Right atrium auricular region (tissue), 2 donors: ENCODE results near the gene POU6F1. TPM values are rescaled to one million over a fixed set of nuclear protein-coding genes. Genes with fewer than 3 reads are reported as not detected.

Experiments used
- DNase-seq: peaks from one replicate; pipeline ENCODE4 v3.0.0-alpha.2; 2019; ENCODE audit warnings: low spot score
- H3K27ac ChIP-seq, 2 donors: fragments of 200-600 bp; sonication (generic); 1 replicate in 1 of 2; 2 replicates in 1 of 2; pipeline ENCODE4 v1.5.1; 2016 to 2019
- H3K27me3 ChIP-seq, 2 donors: fragments of 200-600 bp; sonication (generic); one replicate each; pipeline versions ENCODE4 v1.5.1 to v1.6.0; 2017 to 2019
- H3K36me3 ChIP-seq: fragments of 200-600 bp; sonication (generic); one replicate; pipeline ENCODE4 v1.5.1; 2016
- H3K4me1 ChIP-seq, 2 donors: fragments of 200-600 bp; sonication (generic); one replicate each; pipeline versions ENCODE4 v1.5.1 to v1.6.0; 2017 to 2019
- H3K4me3 ChIP-seq, 2 donors: fragments of 200-600 bp; sonication (generic); 1 replicate in 1 of 2; 2 replicates in 1 of 2; pipeline ENCODE4 v1.5.1; 2017 to 2019; ENCODE audit warnings: mild to moderate bottlenecking in 1 of 2, moderate library complexity in 1 of 2
- H3K9me3 ChIP-seq, 2 donors: fragments of 200-600 bp; sonication (generic); one replicate each; pipeline ENCODE4 v1.5.1; 2019
- total RNA-seq, 2 donors: library from RNA; depleted of rRNA; stranded (reverse); fragments of >200 nt; gene quantifications; one replicate each; pipeline ENCODE4 v1.1.0, GENCODE V29; 2016
- TF ChIP-seq, protein P1 (sequence below), 2 donors: fragments of 200-600 bp; sonication (generic); IDR thresholded peaks; one replicate each; pipeline ENCODE4 v1.5.1; 2019; ENCODE audit warnings: antibody characterized with exemption in 2 of 2

Gene POU6F1
- total RNA-seq, 2 donors from 2014 or later = 3.0 to 6.0 TPM

DNA sequence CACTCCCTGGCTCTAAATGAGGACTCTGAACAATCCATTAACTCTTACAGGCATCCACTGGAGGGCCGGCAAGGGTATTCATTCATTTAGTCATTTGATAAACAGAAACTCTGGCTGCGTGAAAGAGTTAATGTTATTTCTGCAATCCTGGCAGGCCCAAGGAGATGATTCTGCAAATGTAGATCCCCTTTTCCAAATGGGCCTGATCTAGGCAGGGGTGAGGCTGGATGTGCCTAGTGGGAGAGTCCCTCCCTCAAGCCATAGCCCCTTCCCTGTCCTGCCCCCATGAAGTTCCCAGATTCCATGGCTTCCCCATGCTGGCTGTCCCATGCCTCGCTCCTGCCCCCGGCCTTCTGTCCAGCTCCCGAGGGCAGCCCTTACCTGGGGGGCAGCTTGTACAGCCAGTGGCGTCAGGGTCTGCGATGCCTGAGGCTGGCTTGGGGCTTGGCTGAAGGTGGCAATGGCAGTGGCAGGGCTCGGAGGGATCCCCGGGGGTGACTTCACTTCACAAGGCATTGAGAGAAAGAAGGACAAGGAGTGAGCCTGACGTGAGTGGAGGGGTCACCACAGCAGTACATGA is 18.4 kb downstream of the POU6F1 start:
- no peak overlapping the region for H3K27ac ChIP-seq
- TF ChIP-seq, protein P1, sequence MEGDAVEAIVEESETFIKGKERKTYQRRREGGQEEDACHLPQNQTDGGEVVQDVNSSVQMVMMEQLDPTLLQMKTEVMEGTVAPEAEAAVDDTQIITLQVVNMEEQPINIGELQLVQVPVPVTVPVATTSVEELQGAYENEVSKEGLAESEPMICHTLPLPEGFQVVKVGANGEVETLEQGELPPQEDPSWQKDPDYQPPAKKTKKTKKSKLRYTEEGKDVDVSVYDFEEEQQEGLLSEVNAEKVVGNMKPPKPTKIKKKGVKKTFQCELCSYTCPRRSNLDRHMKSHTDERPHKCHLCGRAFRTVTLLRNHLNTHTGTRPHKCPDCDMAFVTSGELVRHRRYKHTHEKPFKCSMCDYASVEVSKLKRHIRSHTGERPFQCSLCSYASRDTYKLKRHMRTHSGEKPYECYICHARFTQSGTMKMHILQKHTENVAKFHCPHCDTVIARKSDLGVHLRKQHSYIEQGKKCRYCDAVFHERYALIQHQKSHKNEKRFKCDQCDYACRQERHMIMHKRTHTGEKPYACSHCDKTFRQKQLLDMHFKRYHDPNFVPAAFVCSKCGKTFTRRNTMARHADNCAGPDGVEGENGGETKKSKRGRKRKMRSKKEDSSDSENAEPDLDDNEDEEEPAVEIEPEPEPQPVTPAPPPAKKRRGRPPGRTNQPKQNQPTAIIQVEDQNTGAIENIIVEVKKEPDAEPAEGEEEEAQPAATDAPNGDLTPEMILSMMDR (IDR thresholded peaks at IDR 0.05) = no peak
- peaks cover 0 to 5% of the 10 kb centered on the region in 2 donors for H3K4me1 ChIP-seq
- H3K36me3 ChIP-seq = no peaks in the 10 kb centered on the region
- no peaks in the 10 kb centered on the region for H3K9me3 ChIP-seq
- no peaks in the 10 kb centered on the region for H3K27me3 ChIP-seq
- no peak overlapping the region for H3K4me3 ChIP-seq
- DNase-seq = no peak

DNA sequence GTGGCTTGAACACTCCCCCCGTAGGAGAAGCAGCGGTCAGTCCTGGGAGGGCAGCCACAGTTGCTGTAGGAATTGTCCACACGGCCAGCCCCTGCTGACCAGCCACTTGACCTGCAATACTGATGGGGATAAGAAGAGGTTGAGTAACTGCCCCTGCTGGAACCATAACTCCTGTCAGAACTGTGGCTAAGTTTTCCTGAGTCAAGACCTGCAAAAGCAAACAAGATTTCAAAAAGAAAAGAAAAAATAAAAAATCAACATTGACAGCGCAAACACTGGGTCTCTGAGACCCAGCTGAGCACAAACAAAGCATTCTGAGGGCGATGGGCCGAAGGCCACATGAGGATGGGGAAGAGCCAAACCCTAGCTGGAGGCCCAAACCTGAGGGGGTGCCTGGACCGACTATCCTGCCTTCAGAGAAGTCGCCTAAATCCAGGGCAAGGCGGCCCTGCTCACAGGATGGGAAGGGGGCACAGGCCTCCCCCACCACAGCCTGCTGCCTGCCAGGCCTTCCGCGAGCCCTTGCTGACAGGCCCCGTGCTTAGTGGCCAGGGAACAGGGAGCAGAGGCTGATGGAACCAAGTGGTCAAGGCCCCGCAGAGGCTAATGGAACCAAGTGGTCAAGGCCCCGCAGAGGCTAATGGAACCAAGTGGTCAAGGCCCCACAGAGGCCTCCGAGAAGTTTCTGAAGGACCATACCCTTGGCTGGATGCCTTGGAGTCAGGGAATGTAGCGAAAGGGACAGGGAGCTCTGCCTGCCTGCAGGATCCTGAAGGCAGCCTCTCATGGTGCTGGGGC is 19.1 kb downstream of the POU6F1 start:
- no peaks in the 10 kb centered on the region for H3K36me3 ChIP-seq
- peaks cover 0 to 5% of the 10 kb centered on the region in 2 donors for H3K4me1 ChIP-seq
- no peaks in the 10 kb centered on the region for H3K9me3 ChIP-seq
- H3K4me3 ChIP-seq = no peak overlapping the region
- no peaks in the 10 kb centered on the region for H3K27me3 ChIP-seq
- TF ChIP-seq, protein P1 (IDR thresholded peaks at IDR 0.05) = no peak
- H3K27ac ChIP-seq = no peak overlapping the region
- no peak for DNase-seq

DNA sequence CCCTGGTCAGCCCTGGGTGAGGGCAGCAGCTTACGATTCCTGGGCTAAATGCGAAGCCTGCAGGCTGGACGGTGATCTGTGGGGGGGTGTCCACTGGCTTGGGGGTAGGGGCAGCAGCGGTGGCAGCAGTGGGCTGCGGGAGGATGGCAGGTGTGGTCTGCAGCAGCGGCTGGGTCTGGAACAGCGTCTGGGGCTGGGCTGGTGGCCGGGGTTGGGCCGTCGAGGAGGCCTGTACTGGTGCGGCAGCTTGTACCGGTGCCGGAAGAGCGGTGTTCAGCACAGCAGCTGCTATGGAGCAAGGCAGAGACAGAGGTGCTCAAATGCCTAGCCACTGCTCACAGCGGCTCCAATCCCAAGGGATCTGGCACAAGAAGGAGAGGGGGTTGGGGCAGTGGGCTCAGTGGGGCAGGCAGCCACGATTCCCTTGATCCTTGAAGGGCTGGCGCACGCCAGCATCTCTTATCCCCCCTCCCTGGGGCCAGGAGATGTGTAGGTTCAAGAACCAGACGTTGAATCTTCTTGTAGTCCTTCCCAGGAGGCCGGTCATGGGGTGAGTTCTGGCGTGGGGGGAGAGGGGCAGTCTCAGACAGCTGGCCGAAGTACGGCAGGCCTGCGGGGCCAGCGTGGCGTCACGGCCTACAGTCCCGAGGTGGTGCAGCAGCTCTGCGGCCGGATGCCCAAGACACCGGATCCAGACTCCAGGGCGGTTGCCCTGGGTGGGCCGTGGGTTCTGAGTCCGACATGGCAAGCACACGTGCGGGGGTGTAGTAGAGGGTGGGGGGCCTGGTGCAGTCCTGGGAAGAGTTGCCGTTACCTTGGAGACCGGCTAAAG is 19.9 kb downstream of the POU6F1 start:
- TF ChIP-seq, protein P1 (IDR thresholded peaks at IDR 0.05) = no peak
- Histone ChIP-seq H3K4me1 (peaks cover 0 to 5% of the 10 kb centered on the region in 2 donors), H3K36me3 (peaks cover 2% of the 10 kb centered on the region), H3K4me3 (no peak overlapping the region), H3K27me3 (no peaks in the 10 kb centered on the region), H3K27ac (no peak overlapping the region), H3K9me3 (no peaks in the 10 kb centered on the region)
- no peak for DNase-seq

DNA sequence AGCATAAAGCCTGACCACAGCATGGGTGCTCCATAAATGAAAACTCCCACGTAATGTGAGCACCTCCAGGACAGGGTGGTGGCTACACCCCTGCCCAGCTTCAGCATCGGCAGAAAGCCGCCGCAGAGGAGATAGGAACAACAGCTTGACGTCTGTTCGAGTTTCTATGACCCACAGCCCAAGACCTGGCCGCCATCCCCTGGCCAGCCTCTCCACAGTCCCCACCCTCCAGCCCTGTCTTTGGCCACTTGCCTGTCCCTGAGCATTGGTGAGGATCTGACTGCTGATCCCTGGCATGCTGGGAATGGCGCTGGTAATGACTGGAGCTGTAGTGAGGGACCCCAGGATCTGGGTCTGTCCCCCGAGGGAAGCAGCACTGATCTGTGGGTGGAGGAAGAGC is 21.3 kb downstream of the POU6F1 start:
- H3K4me3 ChIP-seq = no peak overlapping the region
- peaks cover 4% of the 10 kb centered on the region for H3K36me3 ChIP-seq
- no peaks in the 10 kb centered on the region for H3K9me3 ChIP-seq
- TF ChIP-seq, protein P1 (IDR thresholded peaks at IDR 0.05) = no peak
- H3K27me3 ChIP-seq = no peaks in the 10 kb centered on the region
- H3K4me1 ChIP-seq = peaks cover 0 to 5% of the 10 kb centered on the region in 2 donors
- no peak overlapping the region for H3K27ac ChIP-seq
- no peak for DNase-seq

DNA sequence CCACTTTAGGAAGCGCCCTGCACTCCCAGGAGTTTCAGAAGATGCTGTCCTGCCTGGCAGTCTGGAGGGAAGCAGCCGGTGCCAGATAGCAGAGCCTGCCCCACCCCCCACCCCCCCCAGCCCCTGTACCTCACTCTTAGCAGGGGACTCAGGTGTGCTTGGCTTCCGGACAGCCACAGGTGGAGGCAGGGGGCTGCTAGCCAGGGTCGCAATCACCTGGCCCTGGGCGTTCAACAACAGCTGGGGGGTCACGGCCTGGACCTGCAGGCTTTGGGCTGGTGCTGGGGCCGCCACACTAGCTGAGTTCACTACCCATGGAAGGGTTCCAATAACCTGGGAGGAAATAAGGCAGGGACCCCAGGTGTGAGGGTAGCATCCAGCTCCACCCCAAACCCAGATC is 22.0 kb downstream of the POU6F1 start:
- no peak overlapping the region for H3K27ac ChIP-seq
- no peaks in the 10 kb centered on the region for H3K27me3 ChIP-seq
- H3K36me3 ChIP-seq = peaks cover 4% of the 10 kb centered on the region
- H3K9me3 ChIP-seq = no peaks in the 10 kb centered on the region
- peaks cover 0 to 5% of the 10 kb centered on the region in 2 donors for H3K4me1 ChIP-seq
- DNase-seq = no peak
- TF ChIP-seq, protein P1 (IDR thresholded peaks at IDR 0.05) = no peak
- H3K4me3 ChIP-seq = no peak overlapping the region
